ENCODE data around the gene PRKAG1.

GRCh38 chr12:48954061-48954460, 64.5 kb downstream of the PRKAG1 start:
- no peak for TF ChIP-seq CTCF (IDR thresholded peaks at IDR 0.05; ENCODE audit: low read depth, low read length, missing input control)
- TF ChIP-seq HNF4G (IDR thresholded peaks at IDR 0.05) = no peak
- TF ChIP-seq MAX (IDR thresholded peaks at IDR 0.05) = no peak
- no peak for TF ChIP-seq GABPA (IDR thresholded peaks at IDR 0.05 in 1 of 2, conservative IDR thresholded peaks at IDR 0.05 in 1 of 2)
- no peak for TF ChIP-seq FOXA1 (IDR thresholded peaks at IDR 0.05)
- TF ChIP-seq YY1 (IDR thresholded peaks at IDR 0.05) = no peak
- TF ChIP-seq ATF3 (IDR thresholded peaks at IDR 0.05) = no peak
- no peak for TF ChIP-seq TAF1 (conservative IDR thresholded peaks at IDR 0.05)
- no peak for TF ChIP-seq ZBTB33 (IDR thresholded peaks at IDR 0.05)
- no peak for TF ChIP-seq JUND (IDR thresholded peaks at IDR 0.05)
- no peak for TF ChIP-seq RXRA (IDR thresholded peaks at IDR 0.05)
- TF ChIP-seq FOXA2 (IDR thresholded peaks at IDR 0.05) = no peak
- no peak for TF ChIP-seq SP1 (IDR thresholded peaks at IDR 0.05)
- TF ChIP-seq REST (IDR thresholded peaks at IDR 0.05) = no peak

All from liver (tissue), 3 donors.